ENCODE results near the gene NUP50.
"Not testable (repeated sequence)": the region's sequence is repeated elsewhere in the genome, so short reads cannot be mapped to it uniquely, and the experiment has no call there.

NUP50 gene

DNA sequence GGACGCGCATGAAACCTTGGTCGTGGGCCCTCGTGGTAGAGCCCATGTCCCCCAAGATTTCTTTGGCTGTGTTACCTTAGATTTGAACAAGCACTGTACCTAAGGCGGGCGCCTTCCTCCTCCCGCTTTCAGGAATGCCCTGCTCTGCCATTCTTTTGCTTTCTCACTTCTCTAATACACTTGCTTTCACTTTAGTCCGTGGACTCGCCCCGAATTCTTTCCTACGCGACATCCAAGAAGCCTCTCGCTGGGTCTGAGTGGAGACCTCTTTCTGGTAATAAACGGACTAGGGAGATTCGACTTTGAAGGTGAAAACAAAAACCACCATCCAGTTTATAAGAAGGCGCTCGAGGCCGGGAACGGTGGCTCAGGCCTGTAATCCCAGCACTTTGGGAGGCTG, 1.2 kb upstream of the NUP50 start:
- no peak for DNase-seq (ENCODE audit: low read depth in 2 of 2)

DNA sequence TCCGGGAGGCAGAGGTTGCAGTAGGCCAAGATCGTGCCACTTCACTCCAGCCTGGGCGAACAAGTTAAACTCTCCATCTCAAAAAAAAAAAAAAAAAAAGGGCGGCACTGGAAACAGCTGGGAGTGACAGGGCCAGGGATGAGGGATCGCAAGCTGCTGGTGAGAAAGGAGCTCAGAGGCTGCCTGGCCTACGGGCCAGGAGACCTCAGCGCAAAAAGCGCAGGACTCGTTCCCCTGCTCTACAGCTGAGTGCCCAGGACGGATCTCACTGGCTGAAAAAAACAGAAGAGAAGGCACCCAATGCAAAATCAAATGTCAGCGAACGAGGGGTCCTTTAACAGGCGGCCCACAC, 650 bp upstream of the NUP50 start:
- DNase-seq (ENCODE audit: low read depth in 2 of 2): no peak

DNA sequence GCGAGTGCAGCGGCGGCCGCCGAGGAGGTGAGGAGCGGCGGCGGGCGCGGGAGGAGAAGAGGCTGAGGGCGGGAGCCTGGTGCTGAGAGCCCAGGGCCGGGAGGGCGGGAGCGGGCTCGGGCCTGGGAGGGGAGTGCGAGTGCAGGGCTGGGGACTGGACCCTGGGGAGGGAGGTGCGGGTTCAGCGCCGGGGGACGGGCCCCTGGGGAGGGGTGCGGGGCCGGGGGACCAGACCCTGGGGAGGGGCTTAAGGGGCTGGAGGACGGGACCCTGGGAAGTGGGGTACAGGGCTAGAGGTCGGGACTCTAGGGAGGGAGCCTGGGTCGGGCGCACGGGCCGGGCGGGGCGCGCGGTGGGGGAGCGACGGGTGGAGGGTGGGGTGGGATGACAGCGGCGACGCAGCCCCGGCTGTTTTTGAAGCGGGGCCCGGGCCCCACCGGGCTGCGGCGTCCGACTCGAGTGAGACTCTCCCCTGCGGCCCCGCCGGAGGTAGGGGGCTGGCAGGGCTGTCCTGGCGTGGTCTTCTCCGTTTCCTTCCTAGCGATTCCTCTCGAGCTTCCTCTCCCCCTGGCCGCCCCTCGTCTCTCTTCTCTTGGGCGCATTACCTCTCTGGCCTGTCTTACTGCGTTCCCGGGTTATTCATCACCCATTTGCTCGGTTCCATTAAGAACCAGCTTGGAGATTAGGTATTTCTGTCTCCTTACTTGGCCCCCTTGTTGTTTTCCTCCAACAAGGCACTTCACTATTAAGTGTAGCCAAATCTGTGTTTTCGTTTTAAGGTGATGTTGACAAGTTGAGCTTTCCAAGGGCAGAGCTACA, 754 bp downstream of the NUP50 start:
- no peak for DNase-seq (ENCODE audit: low read depth in 2 of 2)

DNA sequence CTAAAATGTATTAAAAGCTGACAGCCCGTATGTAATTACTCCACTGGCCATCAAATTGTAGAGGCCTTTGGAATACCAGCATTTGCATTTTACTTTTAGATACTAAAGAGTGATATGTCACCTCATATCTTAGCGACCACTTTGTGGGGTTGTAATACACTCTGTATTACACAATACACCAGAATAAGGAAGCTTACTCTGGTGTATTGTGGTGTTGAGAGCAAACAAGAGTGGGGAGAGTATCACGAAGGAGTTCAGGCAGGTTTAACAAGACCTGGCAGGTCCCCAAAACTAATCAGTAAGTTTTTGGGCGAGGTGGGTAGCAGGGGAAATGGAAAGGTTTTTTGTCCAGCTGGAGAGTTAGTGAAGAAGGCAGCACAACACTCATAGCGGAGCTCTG, 3.2 kb downstream of the NUP50 start:
- DNase-seq (ENCODE audit: low read depth in 2 of 2): no peak

- no peak for DNase-seq (ENCODE audit: low read depth in 2 of 2)
These were observed 6.1 kb downstream of the NUP50 start for GRCh38 chr22:45169591-45170466.

GRCh38 chr22:45171830-45172229, 8.1 kb downstream of the NUP50 start:
- no peak for DNase-seq (ENCODE audit: low read depth in 2 of 2)

DNA sequence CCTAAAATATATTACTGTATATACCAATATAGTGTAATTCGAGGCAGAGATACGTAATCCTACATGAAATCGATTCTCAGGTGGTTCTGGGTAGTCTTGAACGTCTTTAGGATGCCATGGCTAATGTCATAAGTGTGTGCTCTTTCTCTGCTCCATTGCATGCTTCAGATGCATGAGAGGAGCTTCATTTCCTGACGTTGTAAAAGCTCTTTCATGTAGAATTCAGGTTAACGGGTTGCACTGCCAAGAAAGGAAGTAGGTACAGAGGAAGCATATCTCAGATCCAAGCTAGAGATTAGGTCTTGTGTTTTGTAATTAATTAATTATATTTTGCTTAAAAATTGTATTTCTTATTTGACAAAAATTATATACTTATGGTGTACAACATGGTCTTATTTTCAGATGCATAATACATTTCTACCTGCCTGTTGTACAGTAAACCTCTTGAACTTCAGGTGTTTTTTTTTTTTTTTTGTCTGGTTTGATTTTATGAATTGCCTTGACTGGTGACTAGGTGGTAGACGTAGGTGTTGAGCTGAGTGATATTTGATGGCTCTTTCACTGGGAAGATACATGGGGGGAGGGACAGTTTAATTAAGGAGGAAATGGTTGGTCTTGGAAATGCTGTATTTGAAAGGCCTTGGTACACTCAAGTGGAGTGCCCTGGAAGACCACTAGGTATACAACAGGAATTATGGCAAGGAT, 9.3 kb downstream of the NUP50 start:
- DNase-seq (ENCODE audit: low read depth in 2 of 2): no peak

DNA sequence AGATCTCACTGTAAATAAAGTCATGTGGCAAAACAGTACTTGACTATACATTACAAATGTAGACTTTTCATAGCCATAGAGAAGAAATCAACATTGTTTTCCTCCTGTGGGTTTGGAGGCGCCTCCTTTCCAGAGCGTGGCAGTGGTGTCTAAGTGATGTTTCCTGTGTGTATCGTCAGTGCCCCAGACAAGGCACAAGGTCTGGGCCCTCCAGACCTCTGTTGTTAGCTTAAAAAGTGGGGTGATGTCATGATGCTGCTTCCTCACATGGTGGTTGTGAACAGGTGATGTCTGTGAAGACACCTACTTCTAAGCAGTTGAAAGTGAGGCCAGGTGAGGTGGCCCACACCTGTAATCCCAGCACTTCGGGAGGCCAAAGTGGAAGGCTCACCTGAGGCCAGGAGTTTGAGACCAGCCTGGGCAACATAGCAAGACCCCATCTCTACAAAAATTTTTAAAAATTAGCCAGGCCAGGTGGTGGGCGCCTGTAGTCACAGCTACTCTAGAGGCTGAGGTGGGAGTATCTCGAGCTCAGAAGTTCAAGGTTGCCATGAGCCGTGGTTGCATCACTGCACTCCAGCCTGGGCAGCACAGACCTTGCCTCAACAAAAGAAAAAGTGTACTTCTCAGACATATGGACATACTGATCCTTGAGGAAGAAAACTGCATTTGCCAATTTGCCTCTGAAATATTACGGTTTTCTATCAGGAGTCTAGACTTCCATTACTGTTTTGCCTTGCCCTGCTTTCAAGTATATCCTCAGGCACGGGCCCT, 15.7 kb downstream of the NUP50 start:
- no peak for DNase-seq (ENCODE audit: low read depth in 2 of 2)

GRCh38 chr22:45180146-45180679, 16.5 kb downstream of the NUP50 start:
- DNase-seq (ENCODE audit: low read depth in 2 of 2): no peak

GRCh38 chr22:45181240-45181639, 17.5 kb downstream of the NUP50 start:
- DNase-seq (ENCODE audit: low read depth in 2 of 2): no peak

DNA sequence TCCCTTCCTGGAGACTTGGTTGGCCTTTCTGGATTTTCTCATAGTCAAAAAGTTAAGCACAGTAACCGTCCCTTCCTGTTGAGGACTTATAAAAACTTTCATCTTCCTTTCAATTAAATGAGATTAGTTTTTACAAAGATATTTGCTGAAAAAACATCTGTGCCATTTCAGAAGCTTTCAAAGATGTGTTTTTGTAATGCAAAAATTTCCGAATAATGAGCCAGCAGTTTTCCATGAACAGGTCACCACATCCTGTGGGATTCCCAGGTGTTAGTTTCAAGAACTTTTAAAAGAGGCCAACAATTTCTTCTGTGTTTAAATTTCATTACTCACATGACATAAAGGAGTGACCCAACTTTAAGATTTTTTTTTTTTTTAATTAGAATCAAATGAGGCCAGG, 18.0 kb downstream of the NUP50 start:
- no peak for DNase-seq (ENCODE audit: low read depth in 2 of 2)

DNA sequence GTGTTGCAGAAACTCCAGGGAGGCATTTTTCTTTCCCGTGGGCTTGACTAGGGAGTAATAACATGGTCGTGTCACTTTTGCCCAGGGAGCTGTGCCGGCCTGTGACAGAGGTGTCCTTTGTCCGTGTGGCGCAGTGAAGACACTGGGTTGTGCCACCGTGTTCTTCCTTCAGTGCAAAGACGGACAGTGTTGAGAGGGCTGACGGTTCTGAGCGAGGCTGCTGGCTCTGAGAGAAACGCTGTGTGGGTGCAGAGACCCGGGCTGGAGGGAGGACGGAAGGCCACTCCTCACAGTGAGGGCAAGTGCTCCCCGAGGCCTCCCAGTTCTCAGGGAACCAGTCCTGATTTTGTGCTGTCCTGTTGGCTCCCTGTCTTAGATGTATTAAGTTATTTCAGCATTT, 20.2 kb downstream of the NUP50 start:
- no peak for DNase-seq (ENCODE audit: low read depth in 2 of 2)

- DNase-seq (ENCODE audit: low read depth in 2 of 2): no peak
These were observed 22.2 kb downstream of the NUP50 start for GRCh38 chr22:45185718-45186514.

DNA sequence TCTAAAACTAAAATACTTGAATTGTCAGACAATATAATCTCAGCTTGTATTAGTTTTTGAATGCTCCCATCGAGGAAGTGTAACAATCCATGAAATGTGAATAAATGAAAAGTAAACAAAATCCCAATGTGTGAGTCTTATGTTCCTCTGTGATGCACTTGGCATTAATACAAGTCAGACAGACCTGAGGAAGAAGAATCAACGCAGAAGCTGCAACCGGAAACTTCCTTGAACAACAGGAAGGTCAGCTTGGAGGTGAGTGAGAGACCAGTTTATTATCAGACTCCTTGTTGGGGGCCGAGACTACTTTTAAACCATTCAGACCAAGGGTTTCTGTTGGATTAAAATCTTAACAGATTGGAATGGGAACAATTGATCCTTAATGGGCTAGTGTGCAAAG, 24.2 kb downstream of the NUP50 start:
- DNase-seq (ENCODE audit: low read depth in 2 of 2): no peak

GRCh38 chr22:45188779-45189178, 25.1 kb downstream of the NUP50 start:
- no peak for DNase-seq (ENCODE audit: low read depth in 2 of 2)

- no peak for DNase-seq (ENCODE audit: low read depth in 2 of 2)
These were observed 26.6 kb downstream of the NUP50 start for GRCh38 chr22:45190202-45190872.

DNA sequence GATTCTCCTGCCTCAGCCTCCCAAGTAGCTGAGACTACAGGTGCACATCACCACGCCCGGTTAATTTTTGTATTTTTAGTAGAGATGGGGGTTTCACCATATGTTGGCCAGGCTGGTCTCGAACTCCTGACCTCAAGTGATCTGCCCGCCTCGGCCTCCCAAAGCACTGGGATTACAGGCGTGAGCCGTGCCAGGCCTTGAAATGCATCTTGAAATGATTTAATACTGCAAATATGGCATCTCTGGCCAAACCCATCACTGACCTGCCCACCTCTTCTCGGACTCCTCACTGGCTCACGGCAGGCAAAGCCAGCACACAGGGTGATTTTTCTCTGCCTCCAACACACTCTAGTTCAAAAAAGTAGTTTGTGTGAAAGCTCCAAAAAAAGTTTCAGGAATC, 28.0 kb downstream of the NUP50 start:
- DNase-seq (ENCODE audit: low read depth in 2 of 2): not testable (repeated sequence)

GRCh38 chr22:45192701-45193187, 29.0 kb downstream of the NUP50 start:
- no peak for DNase-seq (ENCODE audit: low read depth in 2 of 2)

- DNase-seq (ENCODE audit: low read depth in 2 of 2): no peak
These were observed 31.0 kb downstream of the NUP50 start for GRCh38 chr22:45194686-45195085.

- DNase-seq (ENCODE audit: low read depth in 2 of 2): no peak
These were observed 31.9 kb downstream of the NUP50 start for GRCh38 chr22:45195616-45196015.

Data from stimulated activated CD8-positive, alpha-beta memory T cell treated with anti-CD3 and anti-CD28 coated beads, Interleukin-2, amount 100 ng/mL, for 48 hours (primary cell).